Cardiac muscle cell (in vitro differentiated cells and primary cell): ENCODE measurements around the gene RAB10. TPM values are rescaled to one million over a fixed set of nuclear protein-coding genes. Genes with fewer than 3 reads are reported as not detected.

Source experiments
- DNase-seq, 2 donors: peaks; one replicate each; pipeline versions ENCODE4 v3.0.0 to v3.0.0-alpha.2; 2010 to 2017; ENCODE audit warnings: low read depth in 1 of 2, low spot score in 1 of 2
- H3K27ac ChIP-seq: fragments of 200-600 bp; sonication (generic); 2 replicates; pipeline ENCODE4 v1.5.1; 2016
- H3K27me3 ChIP-seq: fragments of 200-600 bp; sonication (generic); 2 replicates; pipeline ENCODE4 v1.6.0; 2016; ENCODE audit warnings: control low read depth
- H3K36me3 ChIP-seq: fragments of 200-600 bp; sonication (generic); 2 replicates; pipeline ENCODE4 v1.5.1; 2016; ENCODE audit warnings: control low read depth
- H3K4me1 ChIP-seq: fragments of 200-600 bp; sonication (generic); 2 replicates; pipeline ENCODE4 v1.8.1; 2017; ENCODE audit warnings: low read depth, mild to moderate bottlenecking, mixed run types
- H3K4me3 ChIP-seq: fragments of 200-600 bp; sonication (generic); 2 replicates; pipeline ENCODE4 v1.5.1; 2016; ENCODE audit warnings: mild to moderate bottlenecking
- H3K9me3 ChIP-seq: fragments of 200-600 bp; sonication (generic); 2 replicates; pipeline ENCODE4 v1.5.1; 2017; ENCODE audit warnings: low read depth, mild to moderate bottlenecking, control low read depth
- CTCF ChIP-seq: IDR thresholded peaks from 2 replicates; pipeline ENCODE4 v1.5.1; 2012; ENCODE audit warnings: low read depth, mild to moderate bottlenecking, low read length
- polyA plus RNA-seq: library from polyadenylated mRNA; unstranded; fragments of >200 nt; fragmentation: Nextera tagmentation; extraction: Ambion mirVana; gene quantifications from 2 replicates; pipeline ENCODE4 v1.2.1, GENCODE V29; 2016
- total RNA-seq: library from RNA; depleted of rRNA; stranded (reverse); fragments of >200 nt; gene quantifications from 2 replicates; pipeline ENCODE4 v1.2.3, GENCODE V29; 2016

The RAB10 gene
- total and polyA plus RNA-seq, 2 experiments from 2014 or later, result 75.9 to 145 TPM

- no peaks in the 10 kb centered on the region for H3K9me3 ChIP-seq
- H3K4me3 ChIP-seq, result no peak overlapping the region
- DNase-seq, result peak in 1 of 2 donors; percentile 77
- TF ChIP-seq CTCF, result no peak
- peaks cover 80% of the 10 kb centered on the region for H3K27me3 ChIP-seq
- no peaks in the 10 kb centered on the region for H3K4me1 ChIP-seq
- no peak overlapping the region for H3K27ac ChIP-seq
- no peaks in the 10 kb centered on the region for H3K36me3 ChIP-seq
Measured at GRCh38 chr2:26001743-26002351, 32.0 kb upstream of the RAB10 start.

- DNase-seq, result no peak
- TF ChIP-seq CTCF, result no peak
Measured at GRCh38 chr2:26002632-26003310, 31.1 kb upstream of the RAB10 start.

GRCh38 chr2:26008095-26008494 lies 25.8 kb upstream of the RAB10 start:
- Histone ChIP-seq H3K4me3 (no peak overlapping the region), H3K36me3 (no peaks in the 10 kb centered on the region), H3K9me3 (no peaks in the 10 kb centered on the region), H3K4me1 (no peaks in the 10 kb centered on the region), H3K27me3 (peaks cover 74% of the 10 kb centered on the region), H3K27ac (no peak overlapping the region)
- DNase-seq, result no peak
- no peak for TF ChIP-seq CTCF

More at GRCh38 chr2:26002632-26003310, 31.1 kb upstream of the RAB10 start:
- Histone ChIP-seq H3K36me3 (no peaks in the 10 kb centered on the region), H3K27me3 (peaks cover 83% of the 10 kb centered on the region), H3K4me3 (no peak overlapping the region), H3K27ac (no peak overlapping the region), H3K9me3 (no peaks in the 10 kb centered on the region), H3K4me1 (no peaks in the 10 kb centered on the region)

- no peak for TF ChIP-seq CTCF
- H3K27ac ChIP-seq, result no peak overlapping the region
- no peaks in the 10 kb centered on the region for H3K4me1 ChIP-seq
- H3K36me3 ChIP-seq, result no peaks in the 10 kb centered on the region
- H3K4me3 ChIP-seq, result no peak overlapping the region
- DNase-seq, result peak in 1 of 2 donors; percentile 92
- peaks cover 73% of the 10 kb centered on the region for H3K27me3 ChIP-seq
- H3K9me3 ChIP-seq, result no peaks in the 10 kb centered on the region
Measured at GRCh38 chr2:26008851-26009566, 24.9 kb upstream of the RAB10 start.

GRCh38 chr2:26009567-26009963 lies 24.3 kb upstream of the RAB10 start:
- H3K4me3 ChIP-seq, result no peak overlapping the region

More at GRCh38 chr2:26009567-26009963, 24.3 kb upstream of the RAB10 start:
- H3K36me3 ChIP-seq, result no peaks in the 10 kb centered on the region
- H3K4me1 ChIP-seq, result no peaks in the 10 kb centered on the region
- no peak overlapping the region for H3K27ac ChIP-seq
- peaks cover 72% of the 10 kb centered on the region for H3K27me3 ChIP-seq
- DNase-seq, result no peak
- no peaks in the 10 kb centered on the region for H3K9me3 ChIP-seq
- TF ChIP-seq CTCF, result no peak
